ENCODE data around the gene BNC2.

DNA sequence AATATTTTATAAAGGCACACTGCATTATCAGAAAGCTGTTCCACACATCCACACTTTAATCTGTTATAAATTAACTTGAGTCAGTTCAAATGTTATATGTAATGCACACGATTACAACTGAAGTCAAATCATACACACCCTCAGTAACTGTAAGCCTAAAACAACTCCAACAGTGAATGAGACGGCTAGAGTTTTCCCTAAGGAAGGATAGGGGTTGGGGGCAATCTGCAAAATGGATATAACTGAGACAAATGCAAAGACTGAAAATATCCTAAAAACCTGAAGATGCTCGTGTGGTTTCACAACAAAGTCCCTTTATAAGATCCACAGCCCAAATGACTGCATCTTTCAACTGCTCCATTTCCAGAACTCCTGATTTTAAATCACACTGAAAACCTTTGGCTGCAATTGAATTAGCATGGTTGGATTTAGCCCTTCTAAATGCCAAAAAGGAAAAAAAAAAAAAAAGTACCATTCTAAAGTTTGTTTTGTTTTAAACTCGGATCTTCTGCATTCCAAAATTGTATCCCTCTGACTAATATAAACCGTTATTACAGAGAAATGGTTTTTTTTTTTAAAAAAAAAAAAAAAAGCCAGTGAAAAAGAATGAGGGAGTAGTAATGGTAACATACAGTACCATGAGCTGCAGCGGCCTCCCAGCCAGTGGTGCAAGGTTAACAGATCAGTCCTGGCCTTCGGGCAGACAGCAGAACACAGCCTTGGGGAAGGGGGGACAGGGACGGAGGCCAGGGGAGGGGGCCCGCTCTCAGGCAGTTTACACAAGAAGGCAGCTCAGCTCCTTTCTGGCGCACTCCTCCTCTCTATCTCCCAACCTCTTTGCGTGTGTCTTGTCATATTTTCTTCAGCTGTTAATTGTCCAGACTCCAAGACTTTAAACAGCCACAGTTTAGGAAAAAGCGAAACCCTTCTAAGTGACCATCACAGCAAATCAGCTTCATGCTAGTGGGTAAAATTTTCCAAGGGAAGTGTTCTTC, 166.1 kb downstream of the BNC2 start:
- TF ChIP-seq POLR2A (IDR thresholded peaks at IDR 0.05; ENCODE audit: low read depth, low read length) (no peak), TAF1 (IDR thresholded peaks at IDR 0.05; ENCODE audit: borderline replicate concordance, low read depth, low read length) (no peak), POLR2AphosphoS5 (IDR thresholded peaks at IDR 0.05; ENCODE audit: low read depth, low read length) (no peak)

Data from GM12892 (cell line).